Heart left ventricle (tissue), 16 donors: Measurements from ENCODE around the gene TMEM229B. TPM values are rescaled to one million over a fixed set of nuclear protein-coding genes. Genes with fewer than 3 reads are reported as not detected.
A peak's percentile ranks its signal among the peaks of the same experiment; 100 is the strongest.

Source experiments
- ATAC-seq, 4 donors: fragments of 200-7000 bp; cut with Tn5 transposase; one replicate each; pipeline ENCODE4 v1.9.1; 2020 to 2022; ENCODE audit warnings: moderate library complexity in 4 of 4, mild to moderate bottlenecking in 3 of 4, moderate number of reproducible peaks in 1 of 4
- DNase-seq, 5 donors: peaks; one replicate each; pipeline ENCODE4 v3.0.0-alpha.2; 2020
- H3K27ac ChIP-seq, 12 donors: fragments of 200-600 bp; sonication (generic) in 4 of 12; one replicate each; pipeline versions ENCODE4 v1.5.0 to v1.8.0; 2016 to 2022; ENCODE audit warnings: mild to moderate bottlenecking in 2 of 12
- H3K27me3 ChIP-seq, 9 donors: fragments of 200-600 bp; sonication (generic) in 2 of 9; one replicate each; pipeline versions ENCODE4 v1.5.1 to v1.8.0; 2016 to 2022; ENCODE audit warnings: mild to moderate bottlenecking in 3 of 9
- H3K36me3 ChIP-seq, 9 donors: fragments of 200-600 bp; sonication (generic) in 2 of 9; one replicate each; pipeline versions ENCODE4 v1.5.0 to v1.8.0; 2018 to 2022; ENCODE audit warnings: mild to moderate bottlenecking in 2 of 9
- H3K4me1 ChIP-seq, 12 donors: fragments of 200-600 bp; sonication (generic) in 4 of 12; one replicate each; pipeline versions ENCODE4 v1.5.0 to v1.8.0; 2016 to 2022; ENCODE audit warnings: mild to moderate bottlenecking in 3 of 12
- H3K4me3 ChIP-seq, 12 donors: fragments of 200-600 bp; sonication (generic) in 4 of 12; one replicate each; pipeline versions ENCODE4 v1.5.0 to v1.8.0; 2017 to 2022; ENCODE audit warnings: mild to moderate bottlenecking in 9 of 12, moderate library complexity in 4 of 12
- H3K9me3 ChIP-seq, 12 donors: fragments of 200-600 bp; sonication (generic) in 4 of 12; one replicate each; pipeline versions ENCODE4 v1.5.0 to v1.8.0; 2016 to 2022; ENCODE audit warnings: mild to moderate bottlenecking in 1 of 12
- CTCF ChIP-seq, 12 donors: fragments of 200-600 bp; sonication (generic) in 4 of 12; IDR thresholded peaks; one replicate each; pipeline versions ENCODE4 v1.5.0 to v1.8.0; 2018 to 2022; ENCODE audit warnings: antibody characterized with exemption in 12 of 12, mild to moderate bottlenecking in 5 of 12
- POLR2A ChIP-seq, 2 donors: fragments of 450-650 bp; IDR thresholded peaks; one replicate each; pipeline ENCODE4 v1.6.1; 2017; ENCODE audit warnings: antibody characterized with exemption in 2 of 2, mild to moderate bottlenecking in 2 of 2, moderate library complexity in 2 of 2
- WGBS, 4 donors: extraction: QIAGEN DNeasy Blood & Tissue Kit in 2 of 4; methylation state at CpG; one replicate each; pipeline versions ENCODE4 v1.1.5 to v1.1.7; 2013 to 2018; 5-methylcytosine and 5-hydroxymethylcytosine counted together
- intact Hi-C, 10 donors: fragments of 100-400 bp; cut with DNase I; formaldehyde crosslinking; loops; one replicate each; pipeline versions ENCODE4 v1.11.1 to v1.14.2; 2022
- long read RNA-seq, 3 donors: library from polyadenylated mRNA; unstranded; transcript quantifications; one replicate each; pipeline ENCODE4 v2.0.0, GENCODE V29; 2020 to 2021
- polyA plus RNA-seq, 2 donors: library from polyadenylated mRNA; stranded (reverse); fragments of 200-250 nt; gene quantifications; one replicate each; pipeline ENCODE4 v1.2.3, GENCODE V29; 2013
- total RNA-seq, 9 donors: library from RNA; depleted of rRNA in 2 of 9; stranded (reverse); fragments of >200 nt in 2 of 9; fragmentation: NEBNext Ultra II Directional in 3 of 9; extraction: Animal tissue kit (Norgen Biotek cat#: 25700) in 3 of 9; gene quantifications; one replicate each; pipeline versions ENCODE4 v1.1.0 to v1.2.4, GENCODE V29; 2016 to 2023
- donor health status: ischemic (EF 13 %, LVEDD 7.1; RV severe dilation, severe dysfunction).
- donor health status: healthy with polysubstance abuse.
- donor health status: DM: no; HTN: yes; CAD: no.
- donor health status: DM: no; HTN: no; CAD: no.
- donor health status: ischemic (EF 25% LVEDD 6.9; RV normal size, moderate dysfunction).
- donor health status: ischemic (EF 25% LVEDD 5.7; RV mildly dilated, moderate dysfunction).
- donor health status: healthy.
- donor health status: DM: yes; HTN: yes; CAD: no.
- donor health status: ischemic (EF 35%, LVEDD 5.7; RV mildly dilated, moderate dysfunction).
- donor health status: nonischemic (EF 11% LVEDD 7.7; RV severe dilation, severe dysfunction).
- donor health status: DM: yes; HTN: yes; CAD: no.
- donor health status: PGD.
- donor health status: ischemic (EF 29% LVEDD 5.4; RV normal size, mild dysfunction).
- donor health status: nonischemic (EF 23%, LVEDD 6.1; RV moderate dilation, normal function).

The TMEM229B gene
- 1 to 10 TPM in 8 of 9 donors, under 1 TPM in 1; 0.69 to 6.5 (median 2.0) TPM for total RNA-seq
- polyA plus RNA-seq: 1 to 10 TPM in 1 of 2 donors, under 1 TPM in 1; 0.80 to 1.2 TPM
- long read RNA-seq, donor 1, partial matches to known transcripts: 0 of 2 reads
- long read RNA-seq, donor 1, other reads (novel, unspliced or antisense): 2 of 2 reads
- long read RNA-seq, donor 2, partial matches to known transcripts: 0 of 1 reads
- long read RNA-seq, donor 2, other reads (novel, unspliced or antisense): 1 of 1 reads
- long read RNA-seq, donor 3, partial matches to known transcripts: 0 of 2 reads
- long read RNA-seq, donor 3, other reads (novel, unspliced or antisense): 2 of 2 reads

- WGBS, 4 donors: 56 to 82% (median 63%) methylated on average over 7 to 13 of the region's 13 CpGs
- intact Hi-C loops: loop anchor here in 3 of 10 donors (2.0 to 5.0 kb wide), 2 partner anchors 61 kb away; no protein-coding TSS in a partner anchor
- TF ChIP-seq POLR2A (IDR thresholded peaks at IDR 0.05) (no peak), CTCF (IDR thresholded peaks at IDR 0.05) (no peak)
- Histone ChIP-seq H3K4me1 (peaks cover 0 to 50% (median 15%) of the 10 kb centered on the region in 12 donors), H3K4me3 (peak within 1 kb of the TSS; percentile 26 to 66 (median 49)), H3K9me3 (peaks cover 0 to 6% (median 3%) of the 10 kb centered on the region in 12 donors), H3K36me3 (peaks cover 0 to 14% (median 0%) of the 10 kb centered on the region in 9 donors), H3K27me3 (no peaks in the 10 kb centered on the region), H3K27ac (peak within 1 kb of the TSS; percentile 31 to 91 (median 70))
- ATAC-seq (peak in 3 of 4 donors; percentile 49 to 70 (median 50)), DNase-seq (peak; percentile 35 to 61 (median 46))
These were observed at the start of gene TMEM229B for GRCh38 chr14:67487937-67488893. Gene TMEM229B, minus strand, starts transcription at chr14:67488721. Its CDS starts 14,798 bp downstream, at chr14:67473923.

GRCh38 chr14:67537736-67538135 is 49.2 kb upstream of the TMEM229B start:
- Histone ChIP-seq H3K4me3 (no peak overlapping the region), H3K9me3 (no peaks in the 10 kb centered on the region), H3K27ac (no peak overlapping the region), H3K4me1 (peaks cover 0 to 9% (median 0%) of the 10 kb centered on the region in 12 donors), H3K36me3 (no peaks in the 10 kb centered on the region), H3K27me3 (peaks cover 0 to 22% (median 0%) of the 10 kb centered on the region in 9 donors)
- TF ChIP-seq POLR2A (IDR thresholded peaks at IDR 0.05) (no peak), CTCF (IDR thresholded peaks at IDR 0.05) (no peak)
- intact Hi-C loops: no loop called here
- WGBS, 4 donors: 60 to 87% (median 66%) methylated on average over 3 of the region's 3 CpGs
- ATAC-seq (no peak), DNase-seq (no peak)

- Histone ChIP-seq H3K9me3 (no peaks in the 10 kb centered on the region), H3K4me1 (peaks cover 0 to 15% (median 5%) of the 10 kb centered on the region in 12 donors), H3K36me3 (no peaks in the 10 kb centered on the region), H3K4me3 (no peak overlapping the region), H3K27me3 (peaks cover 0 to 21% (median 0%) of the 10 kb centered on the region in 9 donors), H3K27ac (no peak overlapping the region)
- ATAC-seq: no peak
- WGBS, 4 donors: 63 to 75% (median 69%) methylated on average over 4 of the region's 4 CpGs
- DNase-seq: no peak
- intact Hi-C loops: no loop called here
- TF ChIP-seq POLR2A (IDR thresholded peaks at IDR 0.05) (no peak), CTCF (IDR thresholded peaks at IDR 0.05) (no peak)
These were observed 47.6 kb upstream of the TMEM229B start for GRCh38 chr14:67536087-67536486.
